ENCODE data around the gene PERCC1.

DNA sequence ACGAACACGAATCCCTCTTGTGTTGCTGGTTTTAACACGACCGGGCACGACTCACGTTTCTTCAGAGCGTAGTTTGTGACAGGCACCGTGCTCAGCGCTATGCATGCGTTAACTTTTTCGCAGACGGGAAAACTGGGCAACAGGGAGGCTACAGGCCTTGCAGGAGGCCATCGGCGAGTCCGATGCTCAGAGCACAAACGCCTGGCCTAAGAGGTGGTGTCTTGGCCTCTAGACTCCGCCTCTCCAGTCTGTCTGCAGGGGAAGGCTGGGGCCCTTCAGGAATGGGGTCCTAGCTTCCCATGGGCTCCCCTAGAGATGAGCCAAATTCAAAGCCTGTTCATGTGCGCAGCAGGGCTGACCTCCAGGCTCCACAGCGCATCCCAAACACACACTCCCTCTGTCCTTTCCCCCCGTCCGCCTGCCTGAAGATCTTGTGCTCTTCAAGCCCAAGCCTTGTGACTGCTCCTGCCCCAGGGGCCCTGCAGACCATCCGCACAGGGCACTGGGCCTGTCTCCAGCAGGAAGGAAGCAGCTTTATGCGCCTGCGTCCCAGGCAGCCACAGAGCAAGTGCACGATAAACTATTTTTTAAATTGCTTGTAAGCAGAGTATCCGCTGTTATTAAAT lies 40.8 kb downstream of the PERCC1 start:
- TF ChIP-seq POLR2A (IDR thresholded peaks at IDR 0.05) = no peak
- TF ChIP-seq, protein P1, sequence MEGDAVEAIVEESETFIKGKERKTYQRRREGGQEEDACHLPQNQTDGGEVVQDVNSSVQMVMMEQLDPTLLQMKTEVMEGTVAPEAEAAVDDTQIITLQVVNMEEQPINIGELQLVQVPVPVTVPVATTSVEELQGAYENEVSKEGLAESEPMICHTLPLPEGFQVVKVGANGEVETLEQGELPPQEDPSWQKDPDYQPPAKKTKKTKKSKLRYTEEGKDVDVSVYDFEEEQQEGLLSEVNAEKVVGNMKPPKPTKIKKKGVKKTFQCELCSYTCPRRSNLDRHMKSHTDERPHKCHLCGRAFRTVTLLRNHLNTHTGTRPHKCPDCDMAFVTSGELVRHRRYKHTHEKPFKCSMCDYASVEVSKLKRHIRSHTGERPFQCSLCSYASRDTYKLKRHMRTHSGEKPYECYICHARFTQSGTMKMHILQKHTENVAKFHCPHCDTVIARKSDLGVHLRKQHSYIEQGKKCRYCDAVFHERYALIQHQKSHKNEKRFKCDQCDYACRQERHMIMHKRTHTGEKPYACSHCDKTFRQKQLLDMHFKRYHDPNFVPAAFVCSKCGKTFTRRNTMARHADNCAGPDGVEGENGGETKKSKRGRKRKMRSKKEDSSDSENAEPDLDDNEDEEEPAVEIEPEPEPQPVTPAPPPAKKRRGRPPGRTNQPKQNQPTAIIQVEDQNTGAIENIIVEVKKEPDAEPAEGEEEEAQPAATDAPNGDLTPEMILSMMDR (IDR thresholded peaks at IDR 0.05) = no peak

All from right lobe of liver (tissue), 4 donors.